Measurements from ENCODE around the gene FAM219A.
A peak's percentile ranks its signal among the peaks of the same experiment; 100 is the strongest.

The FAM219A gene, protein sequence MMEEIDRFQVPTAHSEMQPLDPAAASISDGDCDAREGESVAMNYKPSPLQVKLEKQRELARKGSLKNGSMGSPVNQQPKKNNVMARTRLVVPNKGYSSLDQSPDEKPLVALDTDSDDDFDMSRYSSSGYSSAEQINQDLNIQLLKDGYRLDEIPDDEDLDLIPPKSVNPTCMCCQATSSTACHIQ

DNA sequence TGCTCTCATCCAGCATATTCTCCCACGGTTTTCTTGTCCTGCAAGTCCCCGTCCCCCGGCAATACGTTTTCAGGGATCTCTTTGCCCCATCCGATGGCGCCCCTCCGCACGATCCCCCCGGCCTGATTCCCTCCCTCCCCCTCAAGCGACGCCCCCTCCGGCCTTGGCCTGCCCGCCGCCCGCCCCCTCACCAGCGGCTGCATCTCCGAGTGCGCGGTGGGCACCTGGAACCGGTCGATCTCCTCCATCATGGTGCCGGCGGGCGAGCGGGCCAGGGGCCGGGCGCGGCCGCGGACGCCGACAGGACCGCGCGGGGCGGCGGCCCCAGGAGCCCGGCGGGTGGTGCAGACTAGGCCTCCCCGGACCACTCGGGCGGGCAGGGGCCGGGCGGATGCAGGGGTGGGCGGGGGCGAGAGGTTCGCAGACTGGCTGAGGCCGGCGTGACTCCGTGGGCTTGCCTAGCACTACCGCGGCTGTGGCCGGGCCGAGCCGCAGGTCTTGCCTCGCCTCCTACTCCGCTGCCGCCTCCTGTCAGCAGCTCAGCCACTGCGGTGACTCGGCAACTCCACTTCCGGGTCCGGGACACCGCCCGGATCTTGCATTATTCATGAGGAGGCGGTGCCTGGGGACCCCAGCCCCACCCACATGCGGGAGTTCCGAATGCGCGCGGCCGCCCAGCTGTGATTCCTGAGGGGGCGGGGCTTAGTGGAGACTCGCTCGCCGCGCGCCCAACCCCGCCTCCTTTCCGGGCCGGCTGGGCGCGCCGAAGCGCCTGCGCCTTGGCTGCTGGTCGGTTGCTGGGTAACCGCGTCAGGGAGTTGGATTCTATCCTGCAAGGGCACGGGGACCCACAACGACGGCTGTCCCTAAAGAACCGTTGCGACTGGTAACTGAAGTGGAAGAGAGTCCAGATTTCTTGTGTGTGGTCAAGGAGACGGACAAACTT, at the start of gene FAM219A, which contains the start of gene DNAI1:
FAM219A (minus strand) TSS at position 558 of the 946 bp plus-strand sequence; CDS start at position 251, 307 bp downstream.
DNAI1 (plus strand) TSS at position 793 of the 946 bp plus-strand sequence. CDS start 201 bp downstream, outside the sequence.
- DNase-seq, result peak; percentile 99

DNA sequence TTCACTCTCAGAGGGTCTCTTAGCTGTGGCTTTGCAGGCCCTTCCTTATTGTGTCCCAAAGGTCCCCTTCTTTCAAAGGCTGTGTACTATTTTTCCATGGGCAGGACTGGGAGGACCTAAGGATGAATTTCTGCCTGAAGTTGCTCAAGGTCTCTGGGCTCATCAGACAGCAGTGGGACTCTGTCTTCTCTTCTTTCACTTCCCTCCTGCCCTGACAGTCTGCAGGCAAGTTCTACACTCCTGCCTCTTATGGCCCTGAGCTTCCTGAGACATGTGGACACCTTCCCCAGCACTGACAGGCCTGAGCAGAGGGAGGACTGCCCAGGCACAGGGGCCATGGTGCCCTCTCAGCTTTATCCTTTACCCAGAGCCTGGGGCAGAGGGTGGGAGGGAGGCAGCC, 49.6 kb upstream of the FAM219A start:
- DNase-seq, result no peak

- DNase-seq, result no peak
These were observed 49.2 kb upstream of the FAM219A start for GRCh38 chr9:34507556-34507955.

GRCh38 chr9:34506623-34507022, 48.3 kb upstream of the FAM219A start:
- DNase-seq, result no peak

DNA sequence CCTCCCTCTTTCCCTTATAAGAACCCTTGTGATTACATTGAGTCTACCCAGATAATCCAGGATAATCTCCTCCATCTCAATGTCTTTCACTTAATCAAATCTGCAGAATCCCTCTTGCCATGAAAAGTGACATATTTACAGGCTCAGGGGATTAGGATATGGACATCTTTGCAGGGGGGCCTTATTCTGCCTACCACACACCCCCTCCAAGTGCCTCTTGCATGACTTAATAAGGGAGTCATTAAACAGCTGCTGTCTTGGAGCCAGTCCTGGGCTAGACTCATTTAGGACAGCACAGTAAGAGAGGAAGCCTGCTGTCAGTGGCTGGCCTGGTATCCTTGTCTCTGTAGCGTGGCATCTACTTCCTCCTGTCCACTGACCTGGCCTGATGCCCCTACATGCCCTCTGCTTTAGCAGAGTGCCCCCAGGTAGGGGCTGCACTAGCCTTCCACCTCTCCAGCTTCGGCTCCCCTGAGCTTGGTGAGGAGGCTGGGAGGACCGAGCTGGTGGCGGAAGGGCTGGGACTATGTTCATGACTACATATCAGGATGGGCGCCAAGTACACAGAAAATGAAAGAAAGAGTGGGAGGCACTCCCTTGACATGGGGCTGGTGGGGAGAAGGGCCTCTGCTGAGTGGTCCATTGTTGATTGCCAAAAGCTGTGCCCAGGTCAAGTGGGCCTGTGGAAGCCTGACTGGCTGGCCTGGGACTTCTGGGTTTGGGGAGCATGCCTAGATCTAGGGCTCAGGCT, 47.2 kb upstream of the FAM219A start:
- no peak for DNase-seq

- DNase-seq, result no peak
These were observed 45.0 kb upstream of the FAM219A start for GRCh38 chr9:34503406-34503805.

GRCh38 chr9:34502891-34503290, 44.5 kb upstream of the FAM219A start:
- DNase-seq, result no peak

DNA sequence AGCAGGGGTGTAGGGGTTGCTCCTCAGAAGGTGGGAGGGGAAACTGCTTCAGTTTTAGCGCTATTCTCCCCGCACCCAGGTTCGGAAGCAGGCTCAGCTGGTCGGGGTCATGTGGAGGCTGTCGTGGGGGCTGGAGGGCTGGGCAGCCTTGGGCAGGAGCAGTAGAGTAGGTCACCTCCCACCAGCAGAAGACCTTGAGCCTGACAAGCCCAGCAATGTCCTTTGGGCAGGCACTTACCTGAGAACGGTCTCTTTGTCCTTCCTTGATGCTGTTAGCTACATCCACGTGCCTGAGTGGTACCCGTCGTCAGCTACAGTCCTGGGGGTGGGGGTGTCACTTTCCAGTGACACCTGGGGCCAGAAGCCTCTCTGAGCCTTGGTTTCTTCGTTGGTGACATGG, 44.1 kb upstream of the FAM219A start:
- DNase-seq, result no peak

DNA sequence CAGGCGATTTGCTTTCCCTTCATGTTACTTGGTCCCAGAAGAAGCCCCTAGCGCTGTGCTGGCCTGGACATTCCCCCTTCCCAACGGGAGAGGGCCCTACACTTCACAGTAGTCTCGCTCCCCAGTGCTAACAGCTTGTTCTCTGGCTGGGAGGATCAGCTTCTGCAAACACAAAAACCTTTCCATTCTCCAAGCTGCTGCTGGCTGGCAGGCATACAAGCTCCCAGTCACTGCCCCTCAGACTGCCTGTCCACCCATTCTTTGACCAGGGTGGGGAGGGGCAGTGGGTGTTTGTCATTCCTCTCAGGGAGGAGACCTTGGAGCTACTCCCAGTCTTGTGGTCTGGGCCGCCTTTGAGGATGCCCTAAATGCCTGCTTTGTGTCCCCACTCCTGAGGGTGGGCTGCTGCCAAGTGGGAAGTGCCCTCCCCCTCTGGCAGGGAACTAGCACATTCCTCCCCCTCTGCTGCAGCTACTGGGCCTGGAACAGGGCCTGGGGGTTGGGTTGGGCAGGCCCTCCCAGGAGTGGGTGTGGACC, 43.6 kb upstream of the FAM219A start:
- no peak for DNase-seq

- no peak for DNase-seq
These were observed 43.0 kb upstream of the FAM219A start for GRCh38 chr9:34501372-34501771.

GRCh38 chr9:34500623-34501267, 42.4 kb upstream of the FAM219A start:
- peak; percentile 77 for DNase-seq

- no peak for DNase-seq
These were observed 40.7 kb upstream of the FAM219A start for GRCh38 chr9:34499076-34499475.

GRCh38 chr9:34498553-34498952, 40.2 kb upstream of the FAM219A start:
- no peak for DNase-seq

GRCh38 chr9:34496149-34496712, 37.9 kb upstream of the FAM219A start:
- DNase-seq, result no peak

- no peak for DNase-seq
These were observed 35.7 kb upstream of the FAM219A start for GRCh38 chr9:34493972-34494535.

DNA sequence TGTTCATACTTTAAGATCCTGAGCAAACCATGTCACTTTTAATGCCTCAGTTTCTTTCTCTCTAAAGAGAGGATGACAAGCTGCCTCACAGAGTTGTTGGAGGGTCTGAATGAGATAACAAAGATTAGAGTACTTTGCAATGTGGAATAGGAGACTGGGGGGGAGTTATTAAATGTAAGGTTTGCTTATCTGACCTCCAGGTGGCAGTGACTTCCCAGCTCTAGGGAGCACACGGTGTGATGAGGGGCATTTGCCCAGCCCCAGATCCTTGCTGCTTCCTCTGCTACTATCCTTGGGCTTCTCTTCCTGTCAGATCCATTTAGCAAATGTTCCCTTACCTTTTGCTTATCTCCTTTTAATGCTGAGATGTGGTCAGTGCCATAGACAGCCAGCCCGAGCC, 33.7 kb upstream of the FAM219A start:
- no peak for DNase-seq

GRCh38 chr9:34491596-34491995, 33.2 kb upstream of the FAM219A start:
- no peak for DNase-seq

- no peak for DNase-seq
These were observed 32.4 kb upstream of the FAM219A start for GRCh38 chr9:34490760-34491159.

- no peak for DNase-seq
These were observed 32.0 kb upstream of the FAM219A start for GRCh38 chr9:34490360-34490759.

GRCh38 chr9:34486572-34486971, 28.2 kb upstream of the FAM219A start:
- no peak for DNase-seq

DNA sequence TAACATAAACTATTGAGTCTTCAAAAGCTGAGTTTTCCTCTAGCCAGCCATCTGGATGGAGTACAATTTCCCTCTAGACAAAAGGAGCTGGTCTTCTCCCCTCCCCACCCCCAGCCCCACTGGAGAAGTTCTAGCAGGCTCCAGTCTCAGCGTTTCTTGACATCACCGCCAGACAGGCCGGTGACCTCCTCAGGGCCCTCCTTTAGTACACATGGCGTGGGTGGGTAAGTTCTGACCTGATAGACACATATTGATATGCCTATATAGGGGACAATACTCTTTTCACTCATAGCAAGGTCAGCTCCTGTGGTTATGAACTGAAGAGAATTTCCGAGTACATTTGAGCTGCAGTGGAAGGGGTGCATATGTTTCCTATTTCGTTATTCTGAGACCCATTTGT, 27.5 kb upstream of the FAM219A start:
- no peak for DNase-seq

DNA sequence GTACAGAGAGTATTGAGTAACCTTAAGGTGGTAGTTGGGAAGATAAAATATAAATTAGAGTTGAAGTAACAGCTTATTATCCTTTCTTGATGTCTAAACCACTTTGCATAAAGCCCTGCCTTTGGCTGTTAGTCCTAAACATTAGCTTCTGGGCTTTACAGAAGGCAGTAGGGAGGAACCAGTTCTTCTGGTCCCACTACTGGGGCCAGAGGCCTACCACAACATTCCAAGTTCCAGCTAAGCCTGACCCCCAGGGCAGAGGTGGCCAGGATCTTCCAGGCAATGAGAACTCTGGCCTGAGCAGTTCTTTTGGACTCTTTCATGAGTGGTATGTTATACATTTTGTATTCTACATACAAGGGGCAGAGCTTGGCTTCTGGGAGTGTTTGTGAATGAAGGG, 26.3 kb upstream of the FAM219A start:
- no peak for DNase-seq

All from activated CD4-positive, CD25-positive, alpha-beta regulatory T cell treated with anti-CD3 and anti-CD28 coated beads, Interleukin-2, amount 50 U/mL, for 72 hours (primary cell).